ENCODE measurements around the gene PRDM16.

- TF ChIP-seq, protein P1, sequence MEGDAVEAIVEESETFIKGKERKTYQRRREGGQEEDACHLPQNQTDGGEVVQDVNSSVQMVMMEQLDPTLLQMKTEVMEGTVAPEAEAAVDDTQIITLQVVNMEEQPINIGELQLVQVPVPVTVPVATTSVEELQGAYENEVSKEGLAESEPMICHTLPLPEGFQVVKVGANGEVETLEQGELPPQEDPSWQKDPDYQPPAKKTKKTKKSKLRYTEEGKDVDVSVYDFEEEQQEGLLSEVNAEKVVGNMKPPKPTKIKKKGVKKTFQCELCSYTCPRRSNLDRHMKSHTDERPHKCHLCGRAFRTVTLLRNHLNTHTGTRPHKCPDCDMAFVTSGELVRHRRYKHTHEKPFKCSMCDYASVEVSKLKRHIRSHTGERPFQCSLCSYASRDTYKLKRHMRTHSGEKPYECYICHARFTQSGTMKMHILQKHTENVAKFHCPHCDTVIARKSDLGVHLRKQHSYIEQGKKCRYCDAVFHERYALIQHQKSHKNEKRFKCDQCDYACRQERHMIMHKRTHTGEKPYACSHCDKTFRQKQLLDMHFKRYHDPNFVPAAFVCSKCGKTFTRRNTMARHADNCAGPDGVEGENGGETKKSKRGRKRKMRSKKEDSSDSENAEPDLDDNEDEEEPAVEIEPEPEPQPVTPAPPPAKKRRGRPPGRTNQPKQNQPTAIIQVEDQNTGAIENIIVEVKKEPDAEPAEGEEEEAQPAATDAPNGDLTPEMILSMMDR (CRISPR knock-in tag; IDR thresholded peaks at IDR 0.05), result no peak
- TF ChIP-seq REST (IDR thresholded peaks at IDR 0.05; ENCODE audit: borderline replicate concordance in 1 of 2, low read depth in 1 of 2, low read length in 2 of 2), result no peak
- no peak for TF ChIP-seq FOXP1 (IDR thresholded peaks at IDR 0.05)
- TF ChIP-seq FOXP1 (CRISPR knock-in tag; IDR thresholded peaks at IDR 0.05), result no peak
- TF ChIP-seq, protein P2, sequence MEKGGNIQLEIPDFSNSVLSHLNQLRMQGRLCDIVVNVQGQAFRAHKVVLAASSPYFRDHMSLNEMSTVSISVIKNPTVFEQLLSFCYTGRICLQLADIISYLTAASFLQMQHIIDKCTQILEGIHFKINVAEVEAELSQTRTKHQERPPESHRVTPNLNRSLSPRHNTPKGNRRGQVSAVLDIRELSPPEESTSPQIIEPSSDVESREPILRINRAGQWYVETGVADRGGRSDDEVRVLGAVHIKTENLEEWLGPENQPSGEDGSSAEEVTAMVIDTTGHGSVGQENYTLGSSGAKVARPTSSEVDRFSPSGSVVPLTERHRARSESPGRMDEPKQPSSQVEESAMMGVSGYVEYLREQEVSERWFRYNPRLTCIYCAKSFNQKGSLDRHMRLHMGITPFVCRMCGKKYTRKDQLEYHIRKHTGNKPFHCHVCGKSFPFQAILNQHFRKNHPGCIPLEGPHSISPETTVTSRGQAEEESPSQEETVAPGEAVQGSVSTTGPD (CRISPR knock-in tag; IDR thresholded peaks at IDR 0.05), result no peak
- no peak for TF ChIP-seq HDAC6 (IDR thresholded peaks at IDR 0.05; ENCODE audit: low read depth, low read length)
- no peak for TF ChIP-seq ZNF670 (CRISPR knock-in tag; IDR thresholded peaks at IDR 0.05; ENCODE audit: borderline replicate concordance)
- no peak for TF ChIP-seq HMGA1 (CRISPR knock-in tag; conservative IDR thresholded peaks at IDR 0.05)
These were observed 42.5 kb downstream of the PRDM16 start for GRCh38 chr1:3111348-3112021.
